Measurements from ENCODE around the gene REEP3.

The REEP3 gene

DNA sequence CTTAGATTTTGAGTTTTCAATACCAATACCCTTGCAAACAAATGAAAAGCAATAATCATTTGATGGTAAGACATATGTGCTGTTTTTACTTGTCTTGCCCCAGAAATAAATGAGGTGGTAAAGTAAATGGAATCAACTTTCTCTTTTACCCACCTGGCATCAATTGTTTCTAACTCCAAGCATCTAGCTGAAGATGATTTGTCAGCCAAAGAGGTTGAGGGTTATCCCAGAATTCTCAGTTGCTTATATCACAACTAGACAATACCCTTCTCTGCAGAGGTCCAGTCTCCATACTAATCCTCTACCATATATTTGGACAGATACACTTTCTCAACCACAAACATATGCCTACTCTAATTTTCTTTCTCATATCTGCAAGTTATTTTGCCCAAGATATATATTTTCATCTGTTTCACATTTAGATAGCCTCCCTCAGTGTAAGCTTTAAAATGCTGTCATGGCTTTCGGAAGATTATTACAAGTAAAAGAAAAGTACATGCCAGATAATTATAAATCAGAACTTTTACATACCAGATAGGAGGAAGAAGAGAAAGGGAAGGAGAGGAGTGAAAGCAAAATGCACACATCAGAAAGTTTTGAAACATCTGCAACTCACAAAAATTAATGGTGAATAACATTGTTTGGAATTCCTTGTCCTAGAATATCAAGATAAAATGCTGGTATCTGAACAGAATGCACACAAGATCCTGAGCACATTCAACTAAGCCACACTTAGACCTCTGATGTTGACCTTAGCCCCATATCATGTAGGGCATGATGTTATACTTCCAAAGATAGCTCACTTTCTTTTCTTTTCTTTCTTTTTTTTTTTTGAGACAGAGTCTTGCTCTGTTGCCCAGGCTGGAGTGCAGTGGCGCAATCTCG, 146.6 kb downstream of the REEP3 start:
- DNase-seq, result no peak
- Histone ChIP-seq H3K9me3 (no peaks in the 10 kb centered on the region), H3K27me3 (no peaks in the 10 kb centered on the region)

DNA sequence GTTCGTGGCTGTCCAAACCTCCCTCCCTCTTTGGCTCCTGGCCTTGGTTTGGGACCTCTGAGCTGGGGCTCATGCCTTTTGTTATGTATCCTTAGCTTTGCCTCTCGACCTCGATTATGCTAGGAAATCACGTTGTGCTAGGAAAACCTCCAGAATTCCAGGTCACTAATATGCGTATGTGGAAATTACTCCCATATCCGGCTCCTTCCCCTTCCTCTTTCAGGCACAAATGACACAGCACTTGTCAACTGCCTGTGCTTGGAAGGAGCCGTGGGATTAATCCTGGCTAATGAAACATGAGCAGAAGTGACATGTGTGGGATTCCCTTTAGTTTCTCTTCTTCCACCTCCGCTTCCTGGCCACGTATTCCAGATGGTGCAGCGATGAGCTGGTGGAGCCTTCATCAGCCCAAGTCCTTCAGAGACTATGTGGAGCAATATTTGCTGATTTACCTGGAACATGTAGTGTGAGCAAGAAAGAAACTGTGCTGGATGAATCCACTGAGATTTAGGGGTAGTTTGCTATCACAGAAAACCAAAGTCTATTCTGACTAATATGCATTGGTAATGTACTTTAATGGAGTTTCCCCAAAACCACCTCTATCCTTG, 149.2 kb downstream of the REEP3 start:
- Histone ChIP-seq H3K9me3 (no peaks in the 10 kb centered on the region), H3K4me3 (ENCODE audit: low read depth, low read length) (no peak overlapping the region), H3K4me1 (peaks cover 24% of the 10 kb centered on the region), H3K27me3 (no peaks in the 10 kb centered on the region), H3K36me3 (no peaks in the 10 kb centered on the region)
- no peak for DNase-seq
- TF ChIP-seq, protein P1, sequence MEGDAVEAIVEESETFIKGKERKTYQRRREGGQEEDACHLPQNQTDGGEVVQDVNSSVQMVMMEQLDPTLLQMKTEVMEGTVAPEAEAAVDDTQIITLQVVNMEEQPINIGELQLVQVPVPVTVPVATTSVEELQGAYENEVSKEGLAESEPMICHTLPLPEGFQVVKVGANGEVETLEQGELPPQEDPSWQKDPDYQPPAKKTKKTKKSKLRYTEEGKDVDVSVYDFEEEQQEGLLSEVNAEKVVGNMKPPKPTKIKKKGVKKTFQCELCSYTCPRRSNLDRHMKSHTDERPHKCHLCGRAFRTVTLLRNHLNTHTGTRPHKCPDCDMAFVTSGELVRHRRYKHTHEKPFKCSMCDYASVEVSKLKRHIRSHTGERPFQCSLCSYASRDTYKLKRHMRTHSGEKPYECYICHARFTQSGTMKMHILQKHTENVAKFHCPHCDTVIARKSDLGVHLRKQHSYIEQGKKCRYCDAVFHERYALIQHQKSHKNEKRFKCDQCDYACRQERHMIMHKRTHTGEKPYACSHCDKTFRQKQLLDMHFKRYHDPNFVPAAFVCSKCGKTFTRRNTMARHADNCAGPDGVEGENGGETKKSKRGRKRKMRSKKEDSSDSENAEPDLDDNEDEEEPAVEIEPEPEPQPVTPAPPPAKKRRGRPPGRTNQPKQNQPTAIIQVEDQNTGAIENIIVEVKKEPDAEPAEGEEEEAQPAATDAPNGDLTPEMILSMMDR (IDR thresholded peaks at IDR 0.05; ENCODE audit: low read depth, low read length), result no peak

More for the DNA sequence above, 146.6 kb downstream of the REEP3 start:
- peaks cover 26% of the 10 kb centered on the region for H3K4me1 ChIP-seq
- no peaks in the 10 kb centered on the region for H3K36me3 ChIP-seq
- TF ChIP-seq, protein P1 (IDR thresholded peaks at IDR 0.05; ENCODE audit: low read depth, low read length), result no peak
- no peak overlapping the region for H3K4me3 ChIP-seq (ENCODE audit: low read depth, low read length)

DNA sequence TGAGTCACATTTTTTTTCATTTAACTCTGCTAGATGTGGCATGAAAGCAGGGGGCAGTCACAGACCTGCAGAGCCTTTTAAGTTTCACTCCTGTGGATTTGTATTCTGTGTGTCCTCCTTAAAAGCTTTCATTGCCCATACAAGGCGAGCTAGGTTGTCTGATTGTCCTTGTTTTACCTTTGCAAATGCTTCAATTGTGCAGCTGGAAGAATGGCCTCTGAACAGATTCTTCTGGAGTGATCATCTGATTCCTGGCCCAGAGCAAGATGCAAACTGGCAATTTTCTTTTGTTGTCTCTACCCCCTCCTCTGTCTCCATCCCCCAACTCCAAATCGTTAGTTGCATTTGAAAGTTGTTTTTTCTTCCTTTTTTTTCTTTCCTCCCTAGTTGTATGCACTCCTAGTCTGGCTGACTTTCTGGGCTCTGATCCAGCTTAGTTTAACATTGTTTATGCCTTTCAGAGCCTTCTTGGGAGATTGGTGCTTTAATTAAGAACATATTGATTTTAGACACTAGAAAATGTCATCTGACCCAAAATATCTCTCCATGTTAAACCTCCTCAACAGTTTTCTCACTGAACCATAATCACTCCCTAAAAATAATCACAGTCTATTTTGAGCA, 150.2 kb downstream of the REEP3 start:
- Histone ChIP-seq H3K36me3 (no peaks in the 10 kb centered on the region), H3K4me1 (peaks cover 19% of the 10 kb centered on the region; the same call in 1 of the 2 replicates), H3K27me3 (no peaks in the 10 kb centered on the region), H3K9me3 (no peaks in the 10 kb centered on the region), H3K4me3 (ENCODE audit: low read depth, low read length) (no peak overlapping the region)
- DNase-seq, result peak; percentile 3
- TF ChIP-seq, protein P1 (IDR thresholded peaks at IDR 0.05; ENCODE audit: low read depth, low read length), result no peak

GRCh38 chr10:63672491-63672890, 151.3 kb downstream of the REEP3 start:
- Histone ChIP-seq H3K4me3 (ENCODE audit: low read depth, low read length) (no peak overlapping the region), H3K27me3 (no peaks in the 10 kb centered on the region), H3K36me3 (no peaks in the 10 kb centered on the region), H3K9me3 (no peaks in the 10 kb centered on the region), H3K4me1 (peaks cover 19% of the 10 kb centered on the region; the same call in 1 of the 2 replicates)
- TF ChIP-seq, protein P1 (IDR thresholded peaks at IDR 0.05; ENCODE audit: low read depth, low read length), result no peak
- no peak for DNase-seq

DNA sequence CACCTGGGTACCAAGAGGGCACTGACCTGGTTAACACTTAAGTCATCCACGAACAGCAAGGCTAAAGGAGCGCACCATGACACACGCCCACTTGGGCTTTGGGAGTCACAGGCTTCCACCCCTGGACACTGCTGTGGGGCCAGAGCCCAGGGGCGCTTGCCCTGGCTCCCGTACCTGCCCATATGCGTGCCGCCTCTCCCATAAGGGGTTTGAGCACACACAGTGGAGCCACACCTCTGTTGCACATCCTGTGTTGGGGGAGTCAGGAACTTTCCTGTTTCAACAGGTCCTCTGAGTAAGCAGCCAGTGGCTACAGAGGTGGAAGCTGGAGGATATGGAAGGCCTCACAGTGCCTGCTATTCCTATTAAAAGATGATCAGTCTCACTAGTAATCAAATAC, 152.0 kb downstream of the REEP3 start:
- Histone ChIP-seq H3K36me3 (no peaks in the 10 kb centered on the region), H3K4me1 (peaks cover 19% of the 10 kb centered on the region; the same call in 1 of the 2 replicates), H3K4me3 (ENCODE audit: low read depth, low read length) (no peak overlapping the region), H3K9me3 (no peaks in the 10 kb centered on the region), H3K27me3 (no peaks in the 10 kb centered on the region)
- DNase-seq, result no peak
- TF ChIP-seq, protein P1 (IDR thresholded peaks at IDR 0.05; ENCODE audit: low read depth, low read length), result no peak

All from BE2C (cell line).